Posterior cingulate gyrus (tissue), 11 donors: ENCODE results near the gene NDRG4.
"Not testable (repeated sequence)": the region's sequence is repeated elsewhere in the genome, so short reads cannot be mapped to it uniquely, and the experiment has no call there.

Experiments used
- DNase-seq, 10 donors: peaks; one replicate each; pipeline versions ENCODE4 v3.0.0 to v3.0.0-alpha.2; 2020 to 2021; ENCODE audit warnings: mixed read lengths in 3 of 10
- intact Hi-C: fragments of 100-400 bp; cut with DNase I; formaldehyde crosslinking; loops from one replicate; pipeline ENCODE4 v1.15.1; 2023

Gene NDRG4

DNA sequence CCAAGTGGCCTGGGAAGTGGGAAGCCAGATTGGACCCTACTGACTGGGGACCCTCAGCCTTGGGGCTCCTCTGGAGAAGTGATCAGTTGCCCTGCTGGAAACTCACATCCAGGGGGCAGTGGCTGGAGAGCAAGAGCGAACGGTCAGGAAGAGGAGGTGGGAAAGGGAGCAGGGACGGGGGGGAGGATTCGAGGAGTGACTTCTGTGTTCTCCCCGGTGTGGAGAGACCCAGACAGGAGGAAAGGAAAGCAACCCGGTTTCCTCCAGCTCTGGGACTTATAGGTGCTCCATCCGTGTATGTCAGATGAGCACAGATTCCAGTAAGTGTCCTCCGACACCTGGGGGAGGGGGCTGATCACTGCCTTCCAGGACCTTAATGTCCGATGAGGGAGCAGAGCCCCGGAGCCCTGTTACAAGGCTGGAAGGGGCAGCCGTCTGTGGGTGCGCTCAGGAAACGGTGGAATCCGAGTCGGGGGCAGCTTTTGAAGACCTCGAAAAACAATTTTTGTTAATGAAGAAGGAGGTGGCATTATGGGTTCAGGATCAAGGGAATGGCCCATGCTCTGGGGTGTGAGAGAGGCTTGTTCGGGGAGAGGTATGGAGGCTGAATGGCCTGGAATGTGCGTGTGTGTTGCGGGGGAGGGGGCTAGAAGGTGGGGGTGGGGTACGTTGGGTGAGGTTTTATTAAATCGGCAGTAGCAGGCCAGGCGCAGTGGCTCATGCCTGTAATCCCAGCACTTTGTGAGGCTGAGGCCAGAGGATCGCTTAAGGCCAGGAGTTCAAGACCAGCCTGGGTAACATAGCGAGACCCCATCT lies 34.8 kb upstream of the NDRG4 start:
- DNase-seq = no peak
- intact Hi-C loops = no loop called here

- intact Hi-C loops = no loop called here
- no peak for DNase-seq
Observed at GRCh38 chr16:58465817-58466216, 34.1 kb upstream of the NDRG4 start.

DNA sequence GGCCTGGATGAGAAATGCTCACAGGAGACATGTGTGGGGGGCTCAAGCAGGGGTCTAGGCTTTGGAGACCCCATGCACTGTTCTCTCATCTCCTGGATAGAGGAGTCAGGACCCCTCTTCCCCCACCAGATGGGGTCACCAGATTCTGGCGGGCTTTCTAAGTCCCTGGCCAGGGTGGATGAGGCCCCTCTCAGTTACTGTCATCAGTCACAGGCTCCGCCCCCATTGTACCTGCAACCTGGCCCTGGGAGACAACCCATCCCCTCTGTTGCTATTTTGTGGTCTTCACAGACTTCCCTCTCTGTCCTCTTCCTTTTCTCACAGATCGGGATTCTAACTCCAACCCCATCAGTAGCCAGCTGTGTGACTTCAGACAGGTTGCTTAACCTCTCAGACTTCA lies 33.5 kb upstream of the NDRG4 start:
- intact Hi-C loops = no loop called here
- no peak for DNase-seq

- DNase-seq = no peak
- intact Hi-C loops = no loop called here
Observed at GRCh38 chr16:58467905-58468304, 32.0 kb upstream of the NDRG4 start.

DNA sequence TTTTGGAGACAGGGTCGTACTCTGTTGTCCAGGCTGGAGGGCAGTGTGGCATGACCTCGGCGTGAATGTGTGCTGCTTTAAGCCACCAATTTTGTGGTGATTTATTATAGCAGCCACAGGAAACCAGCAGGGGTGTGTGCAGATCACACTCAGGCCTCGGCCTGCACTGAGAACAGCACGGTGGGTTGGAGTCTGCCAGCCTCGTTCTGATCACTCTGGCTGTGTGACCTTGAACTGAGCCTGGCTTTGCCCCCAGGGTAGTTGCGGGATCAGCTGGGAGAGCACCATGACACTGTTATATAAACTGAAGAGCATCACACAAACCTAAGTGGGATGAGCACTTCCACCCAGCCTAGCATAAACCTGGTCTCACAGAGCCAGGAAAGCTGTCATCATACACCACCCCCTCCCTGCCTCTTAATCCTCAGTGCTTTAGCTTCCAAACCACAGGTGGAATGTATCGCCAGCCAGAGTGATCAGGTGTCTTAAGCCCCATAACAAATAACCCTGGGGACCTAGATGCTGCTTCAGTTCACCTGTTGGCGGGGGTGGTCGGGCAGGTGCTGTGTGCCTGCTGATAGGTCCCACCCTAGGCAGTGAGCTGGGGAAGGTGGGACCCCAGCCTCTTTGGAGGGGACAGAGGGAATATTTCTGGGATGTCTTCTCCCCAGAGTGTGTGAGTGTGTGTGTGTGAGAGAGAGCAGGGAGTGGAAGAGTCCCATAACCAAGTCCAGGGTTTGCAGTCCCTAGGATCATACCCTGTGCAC lies 28.6 kb upstream of the NDRG4 start:
- intact Hi-C loops = no loop called here
- peak in 1 of 10 donors; percentile 31 for DNase-seq

DNA sequence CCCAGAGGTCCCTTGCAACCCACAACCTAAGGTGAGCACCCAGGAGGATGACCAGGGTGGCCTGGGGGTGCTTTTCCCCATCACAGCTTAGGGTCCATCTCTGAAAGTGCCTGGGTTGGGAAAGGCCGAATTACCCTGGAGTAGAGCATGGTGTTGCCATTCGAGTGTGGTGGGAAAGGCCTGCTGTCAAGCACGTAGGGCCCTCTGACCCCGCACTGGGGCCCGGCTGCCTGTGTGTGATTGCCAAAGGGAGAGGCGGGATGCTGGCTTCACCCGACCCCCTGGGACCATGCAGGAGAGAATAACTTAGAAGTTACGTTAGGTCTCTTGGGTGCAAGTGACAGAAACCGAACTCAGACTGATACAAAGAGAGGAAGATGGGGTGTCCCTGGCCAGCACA lies 27.7 kb upstream of the NDRG4 start:
- intact Hi-C loops = no loop called here

GRCh38 chr16:58472827-58473226 lies 27.1 kb upstream of the NDRG4 start:
- DNase-seq = no peak
- intact Hi-C loops = no loop called here

More for the DNA sequence above, 27.7 kb upstream of the NDRG4 start:
- no peak for DNase-seq

- peak in 1 of 10 donors; percentile 67 for DNase-seq
- intact Hi-C loops = no loop called here
Observed at GRCh38 chr16:58474296-58474695, 25.6 kb upstream of the NDRG4 start.

GRCh38 chr16:58475091-58475619 lies 24.8 kb upstream of the NDRG4 start:
- intact Hi-C loops = no loop called here
- no peak for DNase-seq

- intact Hi-C loops = no loop called here
Observed at GRCh38 chr16:58476791-58477190, 23.2 kb upstream of the NDRG4 start.

GRCh38 chr16:58478427-58478826 lies 21.5 kb upstream of the NDRG4 start:
- intact Hi-C loops = no loop called here
- no peak for DNase-seq

More at GRCh38 chr16:58476791-58477190, 23.2 kb upstream of the NDRG4 start:
- DNase-seq = no peak

DNA sequence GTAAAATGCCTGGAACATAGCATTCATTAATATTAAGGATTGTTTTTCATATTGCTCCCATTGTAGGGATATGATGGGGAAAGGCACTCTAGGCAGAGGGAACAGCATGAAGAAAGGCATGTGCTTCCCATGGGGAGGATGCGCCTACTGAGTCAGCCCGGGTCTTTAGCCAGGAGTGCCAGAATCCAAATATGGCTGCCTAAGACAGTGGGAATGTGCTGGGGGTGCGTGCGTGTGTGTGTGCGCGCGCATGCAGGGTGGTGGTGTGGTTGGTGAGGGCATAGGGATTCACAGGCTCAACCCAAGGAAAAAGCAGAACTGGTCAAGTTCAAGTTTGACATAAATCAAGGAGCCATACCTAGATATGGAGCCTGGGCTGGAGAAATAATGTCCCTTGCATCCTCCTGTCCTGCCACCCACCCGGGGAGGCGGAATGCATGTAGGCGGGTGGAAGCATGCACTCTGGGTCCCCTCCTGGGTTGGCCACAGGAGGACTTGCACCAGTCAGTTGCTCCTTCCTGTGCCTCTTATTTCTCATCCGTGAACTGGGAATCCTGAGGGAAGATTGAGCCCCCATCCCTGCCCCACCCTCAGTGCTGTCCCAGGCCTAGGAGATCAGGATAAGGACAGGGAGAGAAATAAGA lies 18.6 kb upstream of the NDRG4 start:
- peak in 2 of 10 donors; percentile 27 to 62 for DNase-seq
- intact Hi-C loops = loop anchor here (10.0 kb wide), 1 partner anchor 457 kb away; the partner anchor contains the start of gene MMP15

DNA sequence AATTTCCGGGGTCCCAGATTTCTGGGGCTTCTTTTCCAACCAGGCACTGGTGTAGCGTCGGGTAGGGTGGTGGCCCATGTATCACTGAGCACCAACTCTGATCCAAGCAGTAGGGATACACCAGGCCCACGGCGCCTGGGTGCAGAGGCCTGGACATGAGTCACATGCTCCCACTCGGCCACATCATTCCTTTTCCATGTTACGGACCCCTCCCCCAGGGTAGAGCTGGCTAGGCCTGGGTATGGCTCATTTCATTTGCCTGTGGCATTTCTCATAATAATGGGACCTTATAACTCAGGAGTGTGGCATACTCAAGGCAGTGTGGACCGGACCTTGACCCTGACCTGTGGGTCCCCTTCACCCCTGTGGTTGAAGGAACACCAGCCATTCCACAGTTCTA lies 18.0 kb upstream of the NDRG4 start:
- intact Hi-C loops = loop anchor here (10.0 kb wide), 1 partner anchor 457 kb away; the partner anchor contains the start of gene MMP15
- peak in 1 of 10 donors; percentile 25 for DNase-seq

- DNase-seq = peak in 3 of 10 donors; percentile 60 to 85 (median 81)
- intact Hi-C loops = loop anchor here (10.0 kb wide), 1 partner anchor 461 kb away; the partner anchor contains the start of gene MMP15
Observed at GRCh38 chr16:58485184-58485887, 14.6 kb upstream of the NDRG4 start.

- intact Hi-C loops = loop anchor here (2.0 to 10.0 kb wide), 2 partner anchors 151 to 463 kb away; partner anchors contain the start of gene MMP15
- peak; percentile 76 to 98 (median 86) for DNase-seq
Observed at GRCh38 chr16:58487566-58488351, 12.2 kb upstream of the NDRG4 start.

- intact Hi-C loops = loop anchor here (10.0 kb wide), 1 partner anchor 464 kb away; the partner anchor contains the start of gene MMP15
- peak in 2 of 10 donors; percentile 60 to 62 for DNase-seq
Observed at GRCh38 chr16:58488531-58488930, 11.4 kb upstream of the NDRG4 start.

DNA sequence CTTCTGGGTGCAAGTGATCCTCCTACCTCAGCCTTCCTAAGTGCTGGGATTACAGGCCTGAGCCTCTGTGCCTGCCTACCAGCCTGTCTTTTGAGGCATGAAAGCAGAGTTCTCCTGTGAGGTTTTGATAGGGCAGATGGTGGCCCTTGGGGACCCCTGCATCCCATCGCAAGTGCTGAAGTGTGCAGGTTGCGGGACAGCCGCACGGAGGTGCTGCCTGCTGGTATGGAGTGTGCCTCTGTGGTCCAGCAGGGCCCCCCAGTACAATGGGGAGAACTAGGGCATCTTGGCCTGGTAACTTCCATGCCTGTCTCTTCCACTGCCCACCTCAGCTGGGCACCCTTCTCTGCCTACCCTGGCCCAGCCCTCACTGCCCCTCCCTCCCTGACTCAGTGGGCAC lies 9.9 kb upstream of the NDRG4 start:
- intact Hi-C loops = no loop called here
- peak in 2 of 10 donors; percentile 34 to 53 for DNase-seq

DNA sequence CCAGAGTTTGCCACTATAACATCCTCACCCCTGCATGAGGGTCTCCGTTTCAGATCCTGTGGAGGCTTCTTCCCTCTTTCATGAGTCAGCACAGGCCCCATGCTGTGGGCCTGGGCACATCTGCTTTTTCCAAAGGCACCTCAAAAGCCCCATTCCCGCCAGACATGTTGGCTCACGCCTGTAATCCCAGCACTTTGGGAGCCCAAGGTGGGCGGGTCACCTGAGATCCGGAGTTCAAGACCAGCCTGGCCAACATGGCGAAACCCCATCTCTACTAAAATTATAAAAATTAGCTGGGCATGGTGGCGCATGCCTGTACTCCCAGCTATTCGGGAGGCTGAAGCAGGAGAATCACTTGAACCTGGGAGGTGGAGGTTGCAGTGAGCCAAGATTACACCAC lies 9.4 kb upstream of the NDRG4 start:
- intact Hi-C loops = not testable (repeated sequence)
- peak in 2 of 10 donors; percentile 31 to 73 for DNase-seq

- peak in 3 of 10 donors; percentile 38 to 88 (median 83) for DNase-seq
- intact Hi-C loops = no loop called here
Observed at GRCh38 chr16:58492066-58492465, 7.9 kb upstream of the NDRG4 start.
